ENCODE results near the gene CRB3. TPM values are rescaled to one million over a fixed set of nuclear protein-coding genes. Genes with fewer than 3 reads are reported as not detected.
A peak's percentile ranks its signal among the peaks of the same experiment; 100 is the strongest.

CRB3 gene
- total and polyA plus RNA-seq, 2 of the 13 experiments (the other 11 are each of a cell fraction or from before 2014, with no cell fraction given): 10.6 to 25.6 TPM

GRCh38 chr19:6460099-6460884 lies 3.8 kb upstream of the CRB3 start (continued):
- TF ChIP-seq, protein P1, sequence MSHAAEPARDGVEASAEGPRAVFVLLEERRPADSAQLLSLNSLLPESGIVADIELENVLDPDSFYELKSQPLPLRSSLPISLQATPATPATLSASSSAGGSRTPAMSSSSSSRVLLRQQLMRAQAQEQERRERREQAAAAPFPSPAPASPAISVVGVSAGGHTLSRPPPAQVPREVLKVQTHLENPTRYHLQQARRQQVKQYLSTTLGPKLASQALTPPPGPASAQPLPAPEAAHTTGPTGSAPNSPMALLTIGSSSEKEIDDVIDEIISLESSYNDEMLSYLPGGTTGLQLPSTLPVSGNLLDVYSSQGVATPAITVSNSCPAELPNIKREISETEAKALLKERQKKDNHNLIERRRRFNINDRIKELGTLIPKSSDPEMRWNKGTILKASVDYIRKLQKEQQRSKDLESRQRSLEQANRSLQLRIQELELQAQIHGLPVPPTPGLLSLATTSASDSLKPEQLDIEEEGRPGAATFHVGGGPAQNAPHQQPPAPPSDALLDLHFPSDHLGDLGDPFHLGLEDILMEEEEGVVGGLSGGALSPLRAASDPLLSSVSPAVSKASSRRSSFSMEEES (CRISPR knock-in tag; IDR thresholded peaks at IDR 0.05): peak; percentile 38; the same call in 1 of the 2 replicates
- 0 out of 2 replicates have a peak, but pooled peaks have one; percentile 30 for TF ChIP-seq ZBTB43 (CRISPR knock-in tag; conservative IDR thresholded peaks at IDR 0.05)
- TF ChIP-seq, protein P2, sequence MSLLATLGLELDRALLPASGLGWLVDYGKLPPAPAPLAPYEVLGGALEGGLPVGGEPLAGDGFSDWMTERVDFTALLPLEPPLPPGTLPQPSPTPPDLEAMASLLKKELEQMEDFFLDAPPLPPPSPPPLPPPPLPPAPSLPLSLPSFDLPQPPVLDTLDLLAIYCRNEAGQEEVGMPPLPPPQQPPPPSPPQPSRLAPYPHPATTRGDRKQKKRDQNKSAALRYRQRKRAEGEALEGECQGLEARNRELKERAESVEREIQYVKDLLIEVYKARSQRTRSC (CRISPR knock-in tag; IDR thresholded peaks at IDR 0.05; ENCODE audit: low read depth): no peak
- 0 out of 2 replicates have a peak, but pooled peaks have one; percentile 62 for TF ChIP-seq HINFP (CRISPR knock-in tag; IDR thresholded peaks at IDR 0.05; ENCODE audit: low read depth)
- peak; percentile 43; the same call in 1 of the 2 replicates for TF ChIP-seq NR2C2 (CRISPR knock-in tag; IDR thresholded peaks at IDR 0.05; ENCODE audit: borderline replicate concordance)

Measured in HepG2 (cell line).